ENCODE measurements around the gene CORO2B. TPM values are rescaled to one million over a fixed set of nuclear protein-coding genes. Genes with fewer than 3 reads are reported as not detected.

CORO2B gene
- total and polyA plus RNA-seq, 4 donors: 2.4 to 12.5 (median 4.3) TPM

DNA sequence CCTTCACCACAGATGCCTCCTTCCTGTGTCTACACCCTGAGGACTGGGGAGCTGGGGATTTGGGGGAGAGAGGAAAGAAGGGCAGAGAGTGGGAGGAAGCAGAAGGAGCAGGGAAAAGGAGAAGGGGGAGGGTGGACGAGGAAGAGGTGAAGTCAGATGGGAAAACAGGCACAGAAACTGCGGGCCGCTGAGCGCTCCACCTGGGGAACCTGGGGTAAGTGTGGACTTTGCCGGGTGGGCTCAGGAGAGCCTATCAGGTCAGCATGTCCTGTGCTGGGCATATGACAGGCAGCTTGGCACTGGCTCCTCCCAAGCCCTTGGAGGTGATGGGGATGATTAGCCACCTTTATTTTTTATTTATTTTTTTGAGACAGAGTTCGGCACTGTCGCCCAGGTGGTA is 62.6 kb downstream of the CORO2B start:
- TF ChIP-seq, protein P1, sequence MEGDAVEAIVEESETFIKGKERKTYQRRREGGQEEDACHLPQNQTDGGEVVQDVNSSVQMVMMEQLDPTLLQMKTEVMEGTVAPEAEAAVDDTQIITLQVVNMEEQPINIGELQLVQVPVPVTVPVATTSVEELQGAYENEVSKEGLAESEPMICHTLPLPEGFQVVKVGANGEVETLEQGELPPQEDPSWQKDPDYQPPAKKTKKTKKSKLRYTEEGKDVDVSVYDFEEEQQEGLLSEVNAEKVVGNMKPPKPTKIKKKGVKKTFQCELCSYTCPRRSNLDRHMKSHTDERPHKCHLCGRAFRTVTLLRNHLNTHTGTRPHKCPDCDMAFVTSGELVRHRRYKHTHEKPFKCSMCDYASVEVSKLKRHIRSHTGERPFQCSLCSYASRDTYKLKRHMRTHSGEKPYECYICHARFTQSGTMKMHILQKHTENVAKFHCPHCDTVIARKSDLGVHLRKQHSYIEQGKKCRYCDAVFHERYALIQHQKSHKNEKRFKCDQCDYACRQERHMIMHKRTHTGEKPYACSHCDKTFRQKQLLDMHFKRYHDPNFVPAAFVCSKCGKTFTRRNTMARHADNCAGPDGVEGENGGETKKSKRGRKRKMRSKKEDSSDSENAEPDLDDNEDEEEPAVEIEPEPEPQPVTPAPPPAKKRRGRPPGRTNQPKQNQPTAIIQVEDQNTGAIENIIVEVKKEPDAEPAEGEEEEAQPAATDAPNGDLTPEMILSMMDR (IDR thresholded peaks at IDR 0.05; ENCODE audit: control extremely low read depth, extremely low read depth): no peak
- no peak for DNase-seq
- Histone ChIP-seq H3K36me3 (ENCODE audit: control insufficient read depth in 4 of 4, insufficient read depth in 4 of 4, low read length in 4 of 4) (peaks cover 0 to 3% (median 2%) of the 10 kb centered on the region in 4 donors), H3K27ac (ENCODE audit: low read depth in 1 of 2, low read length in 1 of 2) (no peak overlapping the region), H3K4me3 (no peak overlapping the region), H3K9ac (ENCODE audit: insufficient read depth in 1 of 2, low read length in 2 of 2) (no peak overlapping the region), H3K9me3 (ENCODE audit: control insufficient read depth in 4 of 4, insufficient read depth in 3 of 4, low read length in 3 of 4) (no peaks in the 10 kb centered on the region), H3K27me3 (ENCODE audit: control insufficient read depth in 3 of 3, insufficient read depth in 3 of 3, low read length in 2 of 3) (no peaks in the 10 kb centered on the region), H3K4me1 (ENCODE audit: control insufficient read depth in 5 of 5, insufficient read depth in 5 of 5, low read length in 5 of 5) (peaks cover 4 to 54% (median 29%) of the 10 kb centered on the region in 5 donors)
- 88 to 94% methylated on average over 7 of the region's 7 CpGs for WGBS, 2 donors
- no peak for ATAC-seq (ENCODE audit: insufficient read depth, low FRiP score)

DNA sequence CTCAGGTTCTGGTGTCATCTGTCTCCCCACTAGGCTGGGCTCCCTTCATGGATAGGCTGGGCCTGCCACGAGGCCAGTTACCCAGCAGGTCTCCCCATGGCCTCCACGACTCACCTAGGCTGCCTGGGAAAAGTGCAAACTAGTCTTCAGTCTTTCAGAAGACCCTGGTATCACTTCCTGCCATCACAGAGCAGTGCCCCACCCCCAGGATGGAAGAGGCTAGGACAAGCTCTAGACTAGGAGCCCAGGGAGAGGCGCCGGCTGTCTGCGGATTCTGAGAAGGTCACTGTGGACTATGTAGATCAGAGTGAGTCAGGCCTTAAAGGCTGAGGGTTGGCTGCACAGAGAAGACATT is 63.7 kb downstream of the CORO2B start:
- ATAC-seq (ENCODE audit: insufficient read depth, low FRiP score): no peak
- H3K9me3 ChIP-seq (ENCODE audit: control insufficient read depth in 4 of 4, insufficient read depth in 3 of 4, low read length in 3 of 4): no peaks in the 10 kb centered on the region
- H3K27ac ChIP-seq (ENCODE audit: low read depth in 1 of 2, low read length in 1 of 2): no peak overlapping the region
- 89 to 92% methylated on average over 5 of the region's 5 CpGs for WGBS, 2 donors
- peaks cover 0 to 8% (median 4%) of the 10 kb centered on the region in 4 donors for H3K36me3 ChIP-seq (ENCODE audit: control insufficient read depth in 4 of 4, insufficient read depth in 4 of 4, low read length in 4 of 4)
- TF ChIP-seq, protein P1 (IDR thresholded peaks at IDR 0.05; ENCODE audit: control extremely low read depth, extremely low read depth): no peak
- H3K9ac ChIP-seq (ENCODE audit: insufficient read depth in 1 of 2, low read length in 2 of 2): no peak overlapping the region
- H3K27me3 ChIP-seq (ENCODE audit: control insufficient read depth in 3 of 3, insufficient read depth in 3 of 3, low read length in 2 of 3): no peaks in the 10 kb centered on the region
- DNase-seq: no peak
- peaks cover 4 to 43% (median 22%) of the 10 kb centered on the region in 5 donors for H3K4me1 ChIP-seq (ENCODE audit: control insufficient read depth in 5 of 5, insufficient read depth in 5 of 5, low read length in 5 of 5)
- no peak overlapping the region for H3K4me3 ChIP-seq

DNA sequence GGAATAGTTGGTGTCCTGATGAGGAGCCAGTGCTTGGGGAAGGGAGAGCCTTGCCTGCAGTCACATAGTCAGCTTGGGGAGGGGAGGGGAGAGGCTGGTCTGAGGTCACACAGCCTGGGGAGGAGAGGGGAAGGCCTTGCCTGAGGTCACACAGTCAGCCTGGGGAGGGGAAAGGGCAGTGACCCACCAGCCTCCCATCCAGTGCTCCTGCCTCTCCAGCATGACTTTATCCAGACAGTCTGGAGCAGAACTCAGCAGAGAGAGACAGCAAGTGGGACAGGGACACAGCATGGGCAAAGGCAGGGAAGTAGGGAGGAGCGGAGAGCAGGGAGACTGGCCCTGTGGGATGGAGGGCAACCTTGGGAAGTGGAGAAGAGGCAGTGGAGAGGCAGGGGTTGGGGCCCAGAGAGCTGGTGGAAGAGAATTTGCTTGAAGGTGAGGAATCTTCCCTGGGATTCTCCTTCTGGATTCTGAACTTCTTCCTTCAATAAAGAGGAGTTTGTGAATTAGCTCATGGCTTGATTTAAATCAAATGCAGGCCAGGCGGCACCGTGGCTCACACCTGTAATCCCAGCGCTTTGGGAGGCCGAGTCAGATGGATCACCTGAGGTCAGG is 64.5 kb downstream of the CORO2B start:
- Histone ChIP-seq H3K4me3 (no peak overlapping the region), H3K4me1 (ENCODE audit: control insufficient read depth in 5 of 5, insufficient read depth in 5 of 5, low read length in 5 of 5) (peaks cover 4 to 36% (median 16%) of the 10 kb centered on the region in 5 donors), H3K36me3 (ENCODE audit: control insufficient read depth in 4 of 4, insufficient read depth in 4 of 4, low read length in 4 of 4) (peaks cover 0 to 8% (median 4%) of the 10 kb centered on the region in 4 donors), H3K9me3 (ENCODE audit: control insufficient read depth in 4 of 4, insufficient read depth in 3 of 4, low read length in 3 of 4) (no peaks in the 10 kb centered on the region), H3K9ac (ENCODE audit: insufficient read depth in 1 of 2, low read length in 2 of 2) (no peak overlapping the region), H3K27ac (ENCODE audit: low read depth in 1 of 2, low read length in 1 of 2) (no peak overlapping the region), H3K27me3 (ENCODE audit: control insufficient read depth in 3 of 3, insufficient read depth in 3 of 3, low read length in 2 of 3) (no peaks in the 10 kb centered on the region)
- ATAC-seq (ENCODE audit: insufficient read depth, low FRiP score) (no peak), DNase-seq (no peak)
- 93 to 98% methylated on average over 5 of the region's 5 CpGs for WGBS, 2 donors
- TF ChIP-seq, protein P1 (IDR thresholded peaks at IDR 0.05; ENCODE audit: control extremely low read depth, extremely low read depth): no peak
